HG02970 (cell line): ENCODE measurements around the gene HPCAL4.

ENCODE experiments used
- ATAC-seq: cut with Tn5 transposase; IDR thresholded peaks from one replicate; pipeline ENCODE4 v1.9.1; 2021; ENCODE audit warnings: mild to moderate bottlenecking, moderate library complexity, moderate number of reproducible peaks; ENCODE audit not compliant: unreplicated experiment, low FRiP score

Gene HPCAL4

GRCh38 chr1:39653546-39654031 lies 37.6 kb downstream of the HPCAL4 start:
- ATAC-seq = no peak

- no peak for ATAC-seq
These were observed 38.7 kb downstream of the HPCAL4 start for GRCh38 chr1:39652554-39652953.

- ATAC-seq = no peak
These were observed 39.1 kb downstream of the HPCAL4 start for GRCh38 chr1:39652105-39652504.

- ATAC-seq = no peak
These were observed 40.8 kb downstream of the HPCAL4 start for GRCh38 chr1:39650431-39650830.

- no peak for ATAC-seq
These were observed 41.5 kb downstream of the HPCAL4 start for GRCh38 chr1:39649636-39650185.

- no peak for ATAC-seq
These were observed 42.7 kb downstream of the HPCAL4 start for GRCh38 chr1:39648496-39648895.

- no peak for ATAC-seq
These were observed 44.0 kb downstream of the HPCAL4 start for GRCh38 chr1:39647247-39647646.

GRCh38 chr1:39646232-39647081 lies 44.8 kb downstream of the HPCAL4 start:
- no peak for ATAC-seq

GRCh38 chr1:39645411-39646043 lies 45.7 kb downstream of the HPCAL4 start:
- no peak for ATAC-seq

- no peak for ATAC-seq
These were observed 47.5 kb downstream of the HPCAL4 start for GRCh38 chr1:39643705-39644104.

GRCh38 chr1:39642796-39643195 lies 48.4 kb downstream of the HPCAL4 start:
- ATAC-seq = no peak

GRCh38 chr1:39640861-39641260 lies 50.4 kb downstream of the HPCAL4 start:
- ATAC-seq = no peak

- ATAC-seq = no peak
These were observed 51.7 kb downstream of the HPCAL4 start, which contains the start of gene HEYL for GRCh38 chr1:39639305-39640130. Gene HEYL (minus strand): TSS chr1:39639643. CDS start chr1:39639625, 18 bp downstream.

- ATAC-seq = no peak
These were observed 52.3 kb downstream of the HPCAL4 start for GRCh38 chr1:39638965-39639304.

- ATAC-seq = no peak
These were observed 53.9 kb downstream of the HPCAL4 start for GRCh38 chr1:39637361-39637760.

- no peak for ATAC-seq
These were observed 55.4 kb downstream of the HPCAL4 start for GRCh38 chr1:39635871-39636210.

GRCh38 chr1:39635205-39635870 lies 55.9 kb downstream of the HPCAL4 start:
- no peak for ATAC-seq

GRCh38 chr1:39633422-39633821 lies 57.8 kb downstream of the HPCAL4 start:
- no peak for ATAC-seq

GRCh38 chr1:39632682-39633417 lies 58.4 kb downstream of the HPCAL4 start:
- no peak for ATAC-seq

GRCh38 chr1:39632323-39632681 lies 58.9 kb downstream of the HPCAL4 start:
- ATAC-seq = no peak
